HEK293 (cell line): Measurements from ENCODE around the gene CACNB2.

Experiments used
- CTCF ChIA-PET: fragments of 350-600 bp; formaldehyde crosslinking; extraction: SDS; loops from one replicate; lab custom pipeline; 2021; ENCODE audit warnings: antibody characterized with exemption; lab: Yijun Ruan, JAX
- POLR2A ChIA-PET: fragments of 300-600 bp; formaldehyde crosslinking; extraction: SDS; loops from one replicate; lab custom pipeline; 2020; ENCODE audit warnings: antibody characterized with exemption, inconsistent platforms; lab: Yijun Ruan, JAX
- H3K27ac ChIP-seq: fragments of 200-500 bp; sonication (Bioruptor generic); 2 replicates; pipeline ENCODE4 v1.5.1; 2014; ENCODE audit warnings: low read depth, low read length, control low read depth, inconsistent platforms; ENCODE audit errors: extremely low read depth
- H3K36me3 ChIP-seq, 2 experiments: fragments of 200-500 bp in 1 of 2; sonication (Bioruptor generic) in 1 of 2; 1 replicate in 1 of 2; 2 replicates in 1 of 2; pipeline ENCODE4 v1.5.1; 2014 to 2017; ENCODE audit warnings: inconsistent platforms in 2 of 2, low read length in 2 of 2; ENCODE audit not compliant: control insufficient read depth in 2 of 2, insufficient read depth in 1 of 2
- H3K4me1 ChIP-seq: fragments of 200-500 bp; sonication (Bioruptor generic); 2 replicates; pipeline ENCODE4 v1.5.1; 2014; ENCODE audit warnings: mild to moderate bottlenecking, low read length, inconsistent platforms; ENCODE audit not compliant: control insufficient read depth, insufficient read depth
- H3K4me3 ChIP-seq: 2 replicates; pipeline ENCODE4 v1.5.1; 2011; ENCODE audit warnings: low read depth, mild to moderate bottlenecking, control low read depth, low read length, moderate library complexity
- H3K9me3 ChIP-seq: fragments of 200-500 bp; sonication (Bioruptor generic); 2 replicates; pipeline ENCODE4 v1.5.1; 2014; ENCODE audit warnings: low read depth, low read length, inconsistent platforms; ENCODE audit not compliant: control insufficient read depth, insufficient read depth
- GLIS2 ChIP-seq: fragments of 450-650 bp; formaldehyde crosslinking; IDR thresholded peaks from 2 replicates; pipeline ENCODE4 v1.5.1; 2016; ENCODE audit warnings: missing biosample characterization, missing genetic modification characterization
- REST ChIP-seq: fragments of 450-650 bp; formaldehyde crosslinking; IDR thresholded peaks from 2 replicates; pipeline ENCODE4 v1.5.1; 2016; ENCODE audit warnings: missing biosample characterization, missing genetic modification characterization
- ZBTB10 ChIP-seq: fragments of 450-650 bp; formaldehyde crosslinking; IDR thresholded peaks from 2 replicates; pipeline ENCODE4 v1.5.1; 2016; ENCODE audit warnings: missing biosample characterization, missing genetic modification characterization
- ZNF140 ChIP-seq: fragments of 450-650 bp; formaldehyde crosslinking; IDR thresholded peaks from 2 replicates; pipeline ENCODE4 v1.5.1; 2016; ENCODE audit warnings: missing biosample characterization, missing genetic modification characterization
- ZNF16 ChIP-seq: fragments of 450-650 bp; formaldehyde crosslinking; IDR thresholded peaks from 2 replicates; pipeline ENCODE4 v1.5.1; 2016; ENCODE audit warnings: low read depth, missing biosample characterization, missing genetic modification characterization
- ZNF184 ChIP-seq: fragments of 450-650 bp; IDR thresholded peaks from 2 replicates; pipeline ENCODE4 v1.5.1; 2018; ENCODE audit warnings: missing biosample characterization, mild to moderate bottlenecking, missing genetic modification characterization
- ZNF223 ChIP-seq: fragments of 450-650 bp; formaldehyde crosslinking; IDR thresholded peaks from 2 replicates; pipeline ENCODE4 v1.5.1; 2016; ENCODE audit warnings: missing biosample characterization, missing genetic modification characterization
- ZNF239 ChIP-seq: fragments of 450-650 bp; formaldehyde crosslinking; IDR thresholded peaks from 2 replicates; pipeline ENCODE4 v1.5.1; 2016; ENCODE audit warnings: missing biosample characterization, missing genetic modification characterization
- ZNF600 ChIP-seq: fragments of 450-650 bp; formaldehyde crosslinking; IDR thresholded peaks from 2 replicates; pipeline ENCODE4 v1.5.1; 2016; ENCODE audit warnings: missing biosample characterization, missing genetic modification characterization
- ZNF624 ChIP-seq: fragments of 450-650 bp; formaldehyde crosslinking; IDR thresholded peaks from 2 replicates; pipeline ENCODE4 v1.5.1; 2017; ENCODE audit warnings: missing biosample characterization, missing genetic modification characterization
- TF ChIP-seq, protein P1 (sequence below): fragments of 450-650 bp; formaldehyde crosslinking; IDR thresholded peaks from 2 replicates; pipeline ENCODE4 v1.5.1; 2017; ENCODE audit warnings: missing biosample characterization, missing genetic modification characterization

CACNB2 gene

GRCh38 chr10:18409599-18410397 is 269.6 kb downstream of the CACNB2 start (continued):
- TF ChIP-seq, protein P1, sequence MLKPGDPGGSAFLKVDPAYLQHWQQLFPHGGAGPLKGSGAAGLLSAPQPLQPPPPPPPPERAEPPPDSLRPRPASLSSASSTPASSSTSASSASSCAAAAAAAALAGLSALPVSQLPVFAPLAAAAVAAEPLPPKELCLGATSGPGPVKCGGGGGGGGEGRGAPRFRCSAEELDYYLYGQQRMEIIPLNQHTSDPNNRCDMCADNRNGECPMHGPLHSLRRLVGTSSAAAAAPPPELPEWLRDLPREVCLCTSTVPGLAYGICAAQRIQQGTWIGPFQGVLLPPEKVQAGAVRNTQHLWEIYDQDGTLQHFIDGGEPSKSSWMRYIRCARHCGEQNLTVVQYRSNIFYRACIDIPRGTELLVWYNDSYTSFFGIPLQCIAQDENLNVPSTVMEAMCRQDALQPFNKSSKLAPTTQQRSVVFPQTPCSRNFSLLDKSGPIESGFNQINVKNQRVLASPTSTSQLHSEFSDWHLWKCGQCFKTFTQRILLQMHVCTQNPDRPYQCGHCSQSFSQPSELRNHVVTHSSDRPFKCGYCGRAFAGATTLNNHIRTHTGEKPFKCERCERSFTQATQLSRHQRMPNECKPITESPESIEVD (tag by site-specific recombination): no peak

- TF ChIP-seq ZNF239 (tag by site-specific recombination) (no peak), ZBTB10 (tag by site-specific recombination) (no peak), ZNF140 (no peak), ZNF624 (tag by site-specific recombination) (no peak), ZNF223 (tag by site-specific recombination) (no peak)
- no peaks in the 10 kb centered on the region for H3K36me3 ChIP-seq
These were observed 273.8 kb downstream of the CACNB2 start for GRCh38 chr10:18414061-18414460.

DNA sequence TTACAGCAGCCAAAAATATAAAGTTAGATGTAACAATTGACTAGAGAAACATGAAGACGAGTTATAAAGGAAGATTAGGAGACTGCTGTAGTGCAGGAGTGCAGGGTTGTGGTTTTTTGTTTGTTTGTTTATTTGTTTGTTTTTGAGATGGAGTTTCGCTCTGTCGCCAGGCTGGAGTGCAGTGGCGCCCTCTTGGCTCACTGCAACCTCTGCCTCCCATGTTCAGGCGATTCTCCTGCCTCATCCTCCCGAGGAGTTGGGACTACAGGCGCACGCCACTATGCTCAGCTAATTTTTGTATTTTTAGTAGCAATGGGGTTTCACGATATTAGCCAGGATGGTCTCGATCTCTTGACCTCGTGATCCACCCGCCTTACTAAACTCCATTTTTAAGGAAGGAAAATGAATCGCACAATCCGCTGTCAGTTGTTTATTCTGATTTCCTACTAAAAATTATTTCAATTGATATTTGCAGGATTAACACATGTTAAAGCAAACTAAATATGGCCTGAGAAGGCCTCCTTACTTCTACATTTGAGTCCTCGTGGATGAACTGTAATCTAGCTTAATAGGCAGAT is 277.8 kb downstream of the CACNB2 start:
- Histone ChIP-seq H3K27ac (no peak overlapping the region), H3K4me3 (no peak overlapping the region), H3K9me3 (no peaks in the 10 kb centered on the region), H3K4me1 (no peaks in the 10 kb centered on the region), H3K36me3 (no peaks in the 10 kb centered on the region; a peak in 1 of 3 replicates)
- TF ChIP-seq REST (tag by site-specific recombination): no peak
- TF ChIP-seq ZBTB10 (tag by site-specific recombination): no peak
- TF ChIP-seq ZNF184 (tag by site-specific recombination): no peak
- no peak for TF ChIP-seq ZNF600 (tag by site-specific recombination)
- TF ChIP-seq ZNF16 (tag by site-specific recombination): no peak
- no peak for TF ChIP-seq GLIS2 (tag by site-specific recombination)
- ChIA-PET CTCF (interaction anchor here (0.7 kb wide), 1 partner anchor 54 kb away, joined by 5 read pairs; no protein-coding TSS in a partner anchor), POLR2A (no interaction called here)

More at GRCh38 chr10:18414061-18414460, 273.8 kb downstream of the CACNB2 start:
- ChIA-PET POLR2A (no interaction called here), CTCF (interaction anchor here (0.8 kb wide), 1 partner anchor 169 kb away, joined by 4 read pairs; no protein-coding TSS in a partner anchor)
- H3K9me3 ChIP-seq: no peaks in the 10 kb centered on the region
- no peak overlapping the region for H3K4me3 ChIP-seq
- no peak overlapping the region for H3K27ac ChIP-seq
- H3K4me1 ChIP-seq: no peaks in the 10 kb centered on the region
